NOMO-1 (cell line): ENCODE results near the gene EFCAB7.
"Not testable (repeated sequence)": the region's sequence is repeated elsewhere in the genome, so short reads cannot be mapped to it uniquely, and the experiment has no call there.

ENCODE experiments used
- DNase-seq, 2 experiments: peaks; one replicate each; lab custom pipeline; 2025; ENCODE audit not compliant: unreplicated experiment in 2 of 2; lab: John Stamatoyannopoulos, UW

Gene EFCAB7

DNA sequence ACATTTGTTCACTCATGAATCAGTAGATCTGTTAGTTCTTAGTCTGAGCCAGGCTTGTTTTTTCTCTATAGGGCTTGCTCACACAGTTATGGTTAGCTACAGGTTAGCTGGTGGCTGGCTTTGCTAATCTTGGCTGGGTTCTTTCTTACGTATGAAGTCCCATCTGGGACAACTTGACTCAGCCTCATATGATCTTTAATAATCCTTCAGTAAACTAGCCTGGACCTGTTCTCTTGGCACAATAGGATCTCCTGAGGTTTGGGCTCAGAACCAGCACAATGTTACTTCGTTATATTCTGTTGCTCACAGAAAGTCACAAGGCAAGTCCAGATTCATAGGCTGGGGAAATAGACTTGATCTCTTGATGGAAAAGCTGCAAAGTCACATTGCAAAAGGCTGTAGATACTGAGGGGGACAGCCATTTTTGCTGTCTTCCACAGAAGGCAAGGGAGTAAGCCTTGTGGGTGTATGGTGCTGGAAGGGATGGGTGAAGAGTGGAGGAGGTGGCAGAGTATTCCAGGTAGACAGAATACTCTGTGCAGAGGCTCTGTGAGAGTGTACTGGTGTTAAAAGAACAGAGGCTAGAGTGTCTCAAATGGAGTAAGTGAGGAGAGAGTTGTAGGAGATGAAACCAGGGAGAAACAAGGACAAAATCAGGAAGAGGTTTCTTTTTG lies 24.4 kb downstream of the EFCAB7 start:
- no peak for DNase-seq

DNA sequence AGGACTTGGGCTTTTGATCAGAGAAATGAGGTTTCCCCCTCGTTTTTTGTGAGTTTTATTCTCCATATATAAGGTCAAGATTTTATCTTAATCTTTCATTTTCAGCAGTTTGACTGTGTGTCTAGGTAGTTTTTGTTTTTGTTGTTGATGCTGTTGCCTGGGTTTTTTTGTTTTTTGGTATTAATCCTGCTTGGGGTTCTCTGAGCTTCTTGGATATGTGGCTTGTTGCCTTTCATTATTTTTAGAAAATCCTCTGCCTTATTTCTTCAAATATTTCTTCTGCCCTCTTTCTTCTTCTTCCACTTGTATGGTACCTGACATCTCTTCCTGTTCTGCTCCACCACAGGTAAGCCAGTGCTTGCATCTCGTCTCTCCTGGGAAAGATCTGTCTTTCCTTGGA lies 25.0 kb downstream of the EFCAB7 start:
- DNase-seq, result no peak

DNA sequence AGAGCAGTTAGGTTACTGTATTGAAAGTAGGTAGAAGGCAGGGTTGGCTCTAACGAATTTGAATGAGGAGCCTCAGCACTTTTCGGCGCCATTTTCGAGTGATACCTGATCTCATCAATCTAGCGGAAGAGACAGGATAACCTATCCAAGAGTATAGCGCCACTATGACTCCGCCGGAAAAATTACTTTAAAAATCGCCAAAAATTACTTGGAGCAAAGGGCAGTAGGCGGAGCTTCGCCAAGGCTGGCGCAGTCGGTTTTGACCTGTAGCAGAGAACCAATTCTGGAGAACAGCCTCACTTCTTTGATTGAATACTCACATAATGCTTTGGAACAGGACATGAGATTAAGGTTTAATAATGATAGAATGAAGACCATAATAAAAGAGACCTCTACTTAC lies 25.6 kb downstream of the EFCAB7 start:
- no peak for DNase-seq

DNA sequence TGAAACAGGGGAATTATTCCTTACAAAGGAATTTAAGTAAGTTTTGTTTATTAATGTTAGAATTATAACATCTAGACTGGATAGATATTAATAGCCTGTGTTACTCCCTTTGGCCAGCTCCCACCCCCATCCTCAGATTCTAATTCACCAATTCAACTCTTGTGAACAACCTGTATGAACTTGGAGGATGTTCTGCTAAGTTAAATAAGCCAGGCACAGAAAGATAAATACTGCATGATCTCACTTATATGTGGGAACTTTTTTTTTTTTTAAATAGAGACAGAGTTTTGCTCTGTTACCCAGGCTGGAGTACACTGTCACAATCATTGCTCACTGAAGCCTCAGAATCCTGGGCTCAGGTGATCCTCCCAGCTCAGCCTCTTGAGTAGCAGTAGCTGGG lies 32.2 kb downstream of the EFCAB7 start:
- no peak for DNase-seq

DNA sequence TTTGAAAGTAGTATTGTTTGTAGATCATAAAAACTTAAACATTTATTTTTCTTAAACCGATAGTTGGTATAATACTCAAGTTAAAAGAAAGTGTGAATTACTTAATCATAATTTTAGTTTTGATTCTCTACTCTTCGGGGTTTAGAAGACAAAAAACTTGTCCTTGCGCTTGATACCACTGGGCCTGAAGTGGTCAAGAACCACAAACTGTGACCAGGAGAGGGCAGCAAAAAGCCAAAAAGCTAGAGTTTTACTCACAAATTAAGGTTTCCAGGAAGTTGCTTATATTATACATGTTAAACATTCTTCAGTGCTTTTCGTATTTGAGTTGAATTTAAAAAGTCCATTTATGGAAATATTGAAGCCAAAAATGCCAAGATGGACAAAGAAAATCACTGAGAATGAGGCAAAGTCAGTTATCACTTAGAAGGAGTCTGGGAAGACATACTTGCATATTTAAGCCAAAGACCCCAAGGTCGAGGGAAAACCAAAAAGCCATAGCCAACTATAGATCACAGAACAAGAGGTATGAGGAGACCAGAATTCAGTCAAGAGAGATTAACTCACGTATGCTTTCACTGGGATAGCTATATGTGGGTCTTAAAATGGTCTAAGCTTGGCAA lies 34.2 kb downstream of the EFCAB7 start:
- DNase-seq, result peak; percentile 23 to 40

DNA sequence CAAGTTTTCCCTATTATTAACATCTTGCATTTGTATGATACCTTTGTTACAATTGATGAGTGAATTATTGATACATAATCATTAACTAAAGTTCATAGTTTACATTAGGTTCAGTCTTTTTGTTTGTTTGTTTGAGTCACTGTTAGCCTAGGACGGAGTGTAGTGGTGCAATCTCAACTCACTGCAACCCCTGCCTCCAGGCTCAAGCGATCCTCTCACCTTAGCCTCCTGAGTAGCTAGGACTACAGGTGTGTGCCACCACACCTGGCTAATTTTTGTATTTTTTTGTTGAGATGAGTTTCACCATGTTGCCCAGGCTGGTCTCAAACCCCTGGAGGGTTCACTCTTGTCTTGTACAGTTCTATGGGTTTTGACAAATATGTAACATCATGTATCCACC lies 36.0 kb downstream of the EFCAB7 start:
- no peak for DNase-seq

DNA sequence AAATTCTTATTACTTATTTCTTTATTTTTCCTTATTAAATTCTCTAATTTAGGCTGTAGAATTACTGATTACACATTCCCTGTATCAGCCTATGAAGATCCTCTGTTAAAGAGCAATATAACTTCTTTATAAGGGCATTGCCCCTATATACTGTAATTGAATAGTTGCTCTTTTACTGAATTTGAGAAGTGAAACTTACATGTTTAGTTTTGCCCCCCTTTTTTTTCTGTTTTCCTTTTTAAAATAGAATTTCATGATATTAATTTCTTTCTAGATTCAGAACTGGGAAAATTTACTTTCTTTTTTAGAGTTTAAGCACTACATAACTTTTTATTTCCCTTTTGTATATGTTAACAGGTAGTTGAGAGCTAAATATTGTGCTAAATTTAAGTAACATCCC lies 40.4 kb downstream of the EFCAB7 start:
- DNase-seq, result no peak

DNA sequence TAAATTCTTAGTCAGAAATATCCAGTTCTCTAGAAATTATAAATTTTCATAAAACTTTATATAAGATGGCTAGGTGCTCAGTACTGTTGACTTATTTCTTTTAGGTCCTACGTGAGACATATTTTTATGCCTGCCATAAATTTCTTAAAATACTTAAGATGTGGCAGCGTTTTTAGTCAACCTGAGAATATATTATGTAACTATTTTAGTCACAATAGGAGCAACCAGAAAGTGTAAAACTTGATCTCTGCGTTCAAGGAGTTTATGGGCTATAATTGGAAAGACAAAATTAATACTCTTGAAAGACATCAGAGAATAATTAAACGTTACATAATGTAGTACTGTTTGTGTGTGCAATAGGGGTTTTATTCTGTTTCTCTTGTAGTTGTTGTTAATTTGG lies 45.7 kb downstream of the EFCAB7 start:
- no peak for DNase-seq

DNA sequence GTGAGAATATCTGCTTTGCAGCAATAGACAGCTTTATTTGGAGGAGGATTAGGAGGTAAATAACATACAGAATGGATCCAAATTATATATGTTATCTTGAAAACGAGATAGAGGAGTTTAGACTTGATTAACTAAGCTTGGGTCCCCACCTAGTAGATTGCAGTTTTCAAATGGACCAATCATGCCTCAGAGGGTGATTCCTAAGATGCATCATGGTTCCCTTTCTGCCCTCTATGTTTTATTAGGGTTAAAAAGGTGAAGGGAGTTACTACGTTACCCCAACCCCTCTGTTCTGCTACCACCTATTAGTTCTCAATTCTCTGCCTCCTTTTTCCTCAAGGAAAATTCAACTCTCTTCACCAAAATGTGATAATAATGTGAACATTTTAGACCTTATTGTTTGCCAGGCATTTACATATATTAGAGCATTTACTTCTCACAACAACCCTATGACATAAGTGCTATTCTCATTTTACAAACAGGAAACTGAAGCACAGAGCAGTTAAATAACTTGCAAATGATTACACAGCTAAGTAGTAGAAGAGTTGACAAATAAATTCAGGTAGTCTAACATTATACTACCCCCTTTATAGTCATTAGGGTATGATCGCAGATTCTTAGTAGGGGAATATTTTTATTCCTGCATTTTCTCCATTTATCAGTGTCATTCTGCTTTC lies 46.5 kb downstream of the EFCAB7 start:
- no peak for DNase-seq

DNA sequence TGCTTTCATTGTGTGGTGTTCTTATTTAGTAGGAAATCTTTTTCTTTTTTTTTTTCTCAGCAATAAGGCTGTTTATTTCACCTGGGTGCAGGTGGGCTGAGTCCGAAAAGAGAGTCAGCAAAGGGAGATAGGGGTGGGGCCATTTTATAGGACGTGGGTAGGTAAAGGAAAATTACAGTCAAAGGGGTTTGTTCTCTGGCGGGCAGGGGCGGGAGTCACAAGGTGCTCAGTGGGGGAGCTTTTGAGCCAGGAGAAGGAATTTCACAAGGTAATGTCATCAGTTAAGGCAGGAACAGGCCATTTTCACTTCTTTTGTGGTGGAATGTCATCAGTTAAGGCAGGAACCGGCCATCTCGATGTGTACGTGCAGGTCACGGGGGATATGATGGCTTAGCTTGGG lies 49.4 kb downstream of the EFCAB7 start:
- not testable (repeated sequence) for DNase-seq

DNA sequence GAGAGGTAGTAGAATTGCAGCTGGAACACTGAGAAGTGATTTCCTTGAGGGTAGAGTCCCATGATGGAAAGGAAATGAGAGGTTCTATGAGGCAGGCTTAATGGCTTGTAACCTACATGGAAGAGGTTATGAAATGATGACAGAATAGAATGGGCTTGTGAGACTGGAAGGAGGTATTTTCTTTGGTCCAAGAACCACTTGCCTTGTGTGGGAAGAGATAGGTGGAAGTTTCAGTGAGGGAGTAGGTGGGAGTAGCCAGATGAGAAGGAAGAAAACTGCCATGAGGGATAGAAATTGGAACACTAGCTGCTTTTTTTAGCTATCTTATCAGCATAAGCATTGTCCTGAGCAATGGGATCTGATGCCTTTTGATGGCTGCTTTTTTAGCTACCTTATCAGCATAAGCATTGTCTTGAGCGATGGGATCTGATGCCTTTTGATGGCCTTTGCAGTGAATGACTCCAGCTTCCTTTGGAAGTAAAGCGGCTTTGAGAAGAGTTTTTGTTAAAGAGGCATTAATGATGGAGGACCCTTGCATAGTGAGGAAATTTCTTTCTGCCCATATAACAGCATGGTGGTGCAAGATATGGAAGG lies 51.0 kb downstream of the EFCAB7 start:
- DNase-seq, result not testable (repeated sequence)

DNA sequence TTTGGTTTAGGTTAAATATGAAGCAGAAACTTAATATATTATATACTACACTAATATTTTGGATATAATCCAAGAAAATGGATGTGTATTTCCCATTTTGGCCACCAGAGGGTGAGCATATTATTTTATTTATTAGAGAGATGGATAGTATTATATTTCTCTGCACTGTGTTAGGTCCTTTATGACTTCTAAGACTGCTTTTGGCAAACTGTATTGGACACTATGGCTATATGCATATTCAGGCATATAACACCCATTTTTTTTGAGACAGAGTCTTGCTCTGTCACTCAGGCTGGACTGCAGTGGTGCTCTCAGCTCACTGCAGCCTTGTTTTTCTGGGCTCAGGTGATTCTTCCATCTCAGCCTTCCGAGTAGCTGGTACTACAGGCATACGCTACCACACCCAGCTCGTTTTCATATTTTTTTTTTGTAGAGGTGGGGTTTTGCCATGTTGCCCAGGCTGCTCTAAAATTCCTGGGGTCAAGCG lies 52.1 kb downstream of the EFCAB7 start:
- DNase-seq, result peak in 1 of 2 experiments; percentile 4

DNA sequence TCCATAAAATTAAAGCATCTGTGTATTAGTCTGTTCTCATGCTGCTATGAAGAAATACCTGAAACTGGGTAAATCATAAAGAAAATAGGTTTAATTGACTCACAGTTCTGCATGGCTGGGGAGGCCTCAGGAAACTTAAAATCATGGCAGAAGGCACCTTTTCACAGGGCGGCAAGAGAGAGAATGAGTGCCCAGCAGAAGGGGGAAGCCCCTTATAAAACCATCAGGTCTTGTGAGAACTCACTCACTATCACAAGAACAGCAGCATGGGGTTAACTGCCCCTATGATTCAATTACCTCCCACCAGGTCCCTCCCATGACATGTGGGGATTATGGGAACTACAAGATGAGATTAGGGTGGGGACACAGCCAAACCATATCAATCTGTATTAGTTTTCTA lies 63.0 kb downstream of the EFCAB7 start:
- DNase-seq, result not testable (repeated sequence)

DNA sequence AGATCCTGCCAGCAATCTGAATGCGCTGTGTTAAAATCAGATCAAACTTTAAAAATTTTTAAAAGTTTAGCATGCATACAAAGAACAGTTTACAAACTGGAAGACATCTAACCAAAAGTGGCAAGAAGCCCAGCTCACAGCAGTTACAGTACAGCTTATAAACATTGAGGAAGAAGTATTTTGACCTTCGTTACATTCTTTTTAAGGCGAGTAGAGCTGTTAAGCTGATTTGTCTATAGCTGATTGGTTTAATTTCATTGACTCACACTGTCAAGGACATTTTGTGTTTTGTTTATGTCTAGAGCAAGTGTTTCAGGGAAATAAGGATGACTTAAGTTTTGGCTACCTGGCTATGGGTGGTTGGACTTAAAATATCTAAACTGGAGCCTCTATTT lies 66.8 kb downstream of the EFCAB7 start:
- DNase-seq, result no peak

DNA sequence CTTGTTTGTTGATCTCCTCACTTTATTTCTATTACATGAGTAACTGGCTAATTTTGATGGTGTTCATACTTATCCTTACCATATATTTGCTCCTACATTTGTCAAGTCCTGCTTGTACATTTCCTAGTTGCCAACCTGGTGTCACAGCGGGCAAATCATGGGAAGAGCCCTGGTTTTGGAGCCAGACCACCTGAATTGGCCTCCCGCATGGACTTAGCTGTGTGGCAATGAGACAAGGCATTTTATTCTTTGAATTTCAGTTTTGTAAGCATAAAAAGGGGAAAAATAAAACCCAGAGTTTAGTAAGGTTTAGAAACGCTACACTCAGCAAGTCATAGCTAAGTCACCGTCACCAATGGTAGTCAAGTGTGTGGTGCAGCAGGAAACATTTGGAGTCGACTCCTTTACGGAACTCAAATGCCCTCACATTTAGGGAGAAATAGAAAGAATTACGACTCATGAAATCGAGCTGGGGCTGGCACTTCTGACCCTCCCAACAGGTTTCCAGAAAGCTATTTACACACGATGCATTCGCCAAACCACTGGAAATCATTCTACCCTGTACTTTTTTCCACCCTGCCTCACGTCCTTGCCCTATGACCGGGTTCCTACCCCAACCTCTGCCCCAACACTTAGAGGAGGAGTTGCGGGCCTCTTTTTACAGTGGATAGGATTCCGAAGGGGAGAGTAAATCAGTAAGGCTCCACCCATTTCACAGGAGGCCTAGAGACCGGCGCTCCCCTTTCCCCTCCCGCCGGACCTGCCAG lies 69.4 kb downstream of the EFCAB7 start:
- DNase-seq, result peak; percentile 55 to 73

DNA sequence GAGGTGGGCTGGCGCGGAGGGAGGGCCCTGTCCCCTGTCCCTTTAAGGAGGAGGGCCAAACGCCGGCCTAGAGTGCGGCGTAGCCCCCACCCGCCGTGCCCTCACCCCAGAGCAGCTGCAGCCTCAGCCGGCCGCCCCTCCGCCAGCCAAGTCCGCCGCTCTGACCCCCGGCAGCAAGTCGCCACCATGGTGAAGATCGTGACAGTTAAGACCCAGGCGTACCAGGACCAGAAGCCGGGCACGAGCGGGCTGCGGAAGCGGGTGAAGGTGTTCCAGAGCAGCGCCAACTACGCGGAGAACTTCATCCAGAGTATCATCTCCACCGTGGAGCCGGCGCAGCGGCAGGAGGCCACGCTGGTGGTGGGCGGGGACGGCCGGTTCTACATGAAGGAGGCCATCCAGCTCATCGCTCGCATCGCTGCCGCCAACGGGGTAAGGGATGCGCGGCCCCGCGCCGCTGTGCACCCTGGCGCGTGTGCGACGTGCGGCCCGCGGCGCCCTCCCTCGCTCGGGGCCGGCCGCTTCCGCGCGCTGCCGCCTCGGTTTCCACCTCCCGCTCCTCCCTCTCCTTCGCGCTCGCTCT lies 70.1 kb downstream of the EFCAB7 start, which contains the start of gene PGM1:
TSS of gene PGM1 (plus strand) at position 109 of the 583 bp plus-strand sequence. CDS start at position 187, 78 bp downstream.
- DNase-seq, result peak; percentile 59 to 60

DNA sequence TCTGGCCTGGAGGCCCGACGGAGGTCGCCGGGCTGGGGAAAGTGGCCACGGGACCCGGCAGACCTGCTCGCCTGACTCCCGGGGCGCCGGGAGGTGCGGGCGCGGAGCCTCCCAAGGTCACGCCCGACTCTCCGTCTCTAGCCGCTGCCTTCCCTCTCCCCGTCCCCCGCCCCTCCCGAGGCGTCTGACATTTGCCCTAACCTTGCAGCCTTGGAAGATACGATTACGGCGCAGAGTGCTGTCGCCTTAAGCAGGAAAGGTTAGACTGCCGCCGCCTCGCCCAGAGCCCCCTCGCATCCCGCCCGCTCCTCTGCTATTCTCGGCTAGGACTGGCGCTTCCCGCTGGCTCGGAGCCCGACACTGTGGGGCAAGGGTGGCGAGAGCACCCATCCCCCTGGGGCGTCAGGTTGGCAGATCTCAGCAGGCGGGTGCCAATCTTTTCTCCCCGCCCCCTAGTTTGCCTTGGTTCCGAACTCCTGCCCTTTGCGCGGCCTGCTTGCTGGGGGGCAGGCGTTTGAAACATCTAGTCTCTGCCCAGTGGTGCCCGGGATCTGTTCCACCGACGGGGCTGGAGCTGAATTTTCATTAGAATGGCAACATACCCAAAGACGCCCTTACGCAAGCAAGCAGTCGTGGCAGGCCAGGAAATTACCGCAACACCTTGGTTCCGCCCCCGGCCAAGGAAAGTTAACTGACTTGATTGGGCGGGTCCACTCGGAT lies 70.7 kb downstream of the EFCAB7 start:
- peak; percentile 86 to 91 for DNase-seq

DNA sequence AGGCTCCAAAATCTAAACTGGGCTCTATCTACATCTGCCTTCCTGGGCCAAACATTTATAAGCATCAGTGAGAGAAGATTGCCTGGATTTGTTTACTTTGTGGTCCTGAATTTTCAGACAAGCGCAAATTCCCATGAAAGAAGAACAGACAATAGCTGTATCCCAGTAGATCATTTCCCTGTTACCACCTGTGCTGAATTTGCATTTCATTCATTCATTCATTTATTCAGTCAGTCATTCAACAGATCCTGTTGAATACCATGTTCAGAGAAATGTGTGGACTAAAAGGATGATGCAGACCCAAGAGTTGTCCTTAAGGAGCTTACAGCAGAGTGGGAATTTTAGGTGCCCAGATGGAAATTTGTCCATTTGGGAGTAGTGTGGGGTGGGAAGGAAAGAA lies 72.1 kb downstream of the EFCAB7 start:
- no peak for DNase-seq

DNA sequence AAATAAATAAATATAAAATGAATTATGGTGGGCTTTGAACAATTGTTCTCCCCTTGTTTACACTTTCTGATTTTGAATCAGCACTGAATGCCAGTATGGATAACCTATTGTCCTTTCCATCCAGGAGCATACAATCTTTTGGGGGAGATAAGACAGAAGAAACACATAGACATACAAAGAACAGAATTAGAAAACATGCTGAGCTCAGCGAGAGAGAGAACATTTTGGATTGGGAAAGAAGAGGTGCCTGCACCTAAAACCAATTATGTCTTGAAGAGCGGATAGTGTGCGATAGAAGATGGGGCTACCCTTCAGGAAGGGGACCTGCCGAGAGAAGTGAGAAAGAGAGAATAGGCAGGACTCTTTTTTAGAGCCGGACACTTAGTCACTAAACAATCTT lies 76.5 kb downstream of the EFCAB7 start:
- DNase-seq, result no peak

DNA sequence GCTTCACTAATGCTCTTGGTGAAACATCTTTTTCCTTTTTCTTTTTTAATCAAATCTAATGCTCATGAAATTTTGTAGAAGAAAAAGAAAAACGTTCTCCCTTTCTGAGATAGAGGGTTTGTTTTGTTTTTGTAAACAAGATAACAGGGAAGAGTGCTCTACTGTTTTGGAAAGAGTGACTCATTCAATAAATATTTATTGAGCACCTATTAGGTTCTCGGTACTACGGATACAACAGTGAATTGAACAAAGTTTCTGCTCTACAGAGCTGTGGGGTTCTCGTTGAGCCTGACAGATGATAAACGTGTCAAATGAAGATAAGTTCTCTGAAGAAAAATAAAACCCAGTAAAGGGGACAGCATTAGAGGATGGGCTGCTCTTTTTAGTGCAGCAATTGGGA lies 76.9 kb downstream of the EFCAB7 start:
- no peak for DNase-seq
